ENCODE data around the gene LIFR. TPM values are rescaled to one million over a fixed set of nuclear protein-coding genes. Genes with fewer than 3 reads are reported as not detected.

LIFR gene
- total RNA-seq, 1 donor from 2014 or later: 16.0 TPM

- FAIRE-seq (no peak), DNase-seq (ENCODE audit: low read depth) (peak; percentile 28)
- Mint-ChIP-seq H3K4me1 (ENCODE audit: low read depth, unreplicated experiment) (peaks cover 37% of the 10 kb centered on the region), H3K27ac (ENCODE audit: unreplicated experiment) (peak overlapping the region; percentile 88), H3K36me3 (ENCODE audit: low read depth, unreplicated experiment) (no peaks in the 10 kb centered on the region), H3K9me3 (ENCODE audit: unreplicated experiment) (no peaks in the 10 kb centered on the region), H3K4me3 (ENCODE audit: unreplicated experiment) (no peak overlapping the region), H3K27me3 (ENCODE audit: low read depth, unreplicated experiment) (peaks cover 5% of the 10 kb centered on the region)
- Histone ChIP-seq H3K27me3 (ENCODE audit: insufficient read depth, low read length) (no peaks in the 10 kb centered on the region), H3K4me3 (ENCODE audit: insufficient read depth, low read depth, low read length) (no peak overlapping the region), H3K27ac (ENCODE audit: low read depth, low read length) (no peak overlapping the region), H3K79me2 (ENCODE audit: insufficient read depth, low read length) (no peaks in the 10 kb centered on the region), H2AFZ (ENCODE audit: low read depth, low read length) (peak overlapping the region; percentile 24), H3K9ac (ENCODE audit: low read length) (no peak overlapping the region), H3K36me3 (ENCODE audit: insufficient read depth, low read length) (no peaks in the 10 kb centered on the region), H4K20me1 (ENCODE audit: insufficient read depth, low read length) (no peaks in the 10 kb centered on the region), H3K4me1 (ENCODE audit: insufficient read depth, low read length) (peaks cover 17% of the 10 kb centered on the region), H3K4me2 (ENCODE audit: low read length) (no peak overlapping the region), H3K9me3 (ENCODE audit: insufficient read depth, low read depth, low read length) (no peaks in the 10 kb centered on the region)
- TF ChIP-seq CTCF (IDR thresholded peaks at IDR 0.05; ENCODE audit: insufficient read depth, low read depth, low read length) (no peak), EZH2 (IDR thresholded peaks at IDR 0.05; ENCODE audit: insufficient read depth, low read length) (no peak)
These were observed 130.0 kb downstream of the LIFR start for GRCh38 chr5:38426490-38426889.

Small RNA genes within 50 kb of the gene (microRNA-seq; reads per million reads assigned to microRNA genes)
- gene MIR3650: not detected
